IPS-11a (cell line): ENCODE results near the gene PRKCA.
"Not testable (repeated sequence)": the region's sequence is repeated elsewhere in the genome, so short reads cannot be mapped to it uniquely, and the experiment has no call there.

Experiments
- H3K4me3 ChIP-seq: one replicate; pipeline ENCODE4 v1.5.1; 2013; ENCODE audit warnings: low read depth, low read length, control low read depth

The PRKCA gene

DNA sequence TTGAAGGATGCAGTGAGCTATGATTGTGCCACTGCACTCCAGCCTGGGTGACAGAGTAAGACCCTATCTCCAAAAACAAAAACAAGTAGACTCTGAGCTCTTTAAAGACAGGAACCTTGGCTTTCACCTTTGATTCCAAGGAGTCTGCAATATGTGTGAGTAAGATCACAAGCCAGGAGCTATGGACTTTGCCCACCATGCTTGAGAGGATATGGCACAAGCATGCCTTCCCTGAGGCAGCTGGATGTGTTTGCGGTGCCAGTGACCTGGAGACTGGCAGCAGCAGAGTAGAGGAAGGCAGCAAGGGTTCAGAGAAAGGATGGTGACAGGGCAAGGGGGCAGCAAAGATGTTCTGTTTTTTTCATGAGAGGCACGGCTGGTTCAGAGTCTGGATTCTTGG is 14.5 kb upstream of the PRKCA start:
- H3K4me3 ChIP-seq, result no peak overlapping the region

DNA sequence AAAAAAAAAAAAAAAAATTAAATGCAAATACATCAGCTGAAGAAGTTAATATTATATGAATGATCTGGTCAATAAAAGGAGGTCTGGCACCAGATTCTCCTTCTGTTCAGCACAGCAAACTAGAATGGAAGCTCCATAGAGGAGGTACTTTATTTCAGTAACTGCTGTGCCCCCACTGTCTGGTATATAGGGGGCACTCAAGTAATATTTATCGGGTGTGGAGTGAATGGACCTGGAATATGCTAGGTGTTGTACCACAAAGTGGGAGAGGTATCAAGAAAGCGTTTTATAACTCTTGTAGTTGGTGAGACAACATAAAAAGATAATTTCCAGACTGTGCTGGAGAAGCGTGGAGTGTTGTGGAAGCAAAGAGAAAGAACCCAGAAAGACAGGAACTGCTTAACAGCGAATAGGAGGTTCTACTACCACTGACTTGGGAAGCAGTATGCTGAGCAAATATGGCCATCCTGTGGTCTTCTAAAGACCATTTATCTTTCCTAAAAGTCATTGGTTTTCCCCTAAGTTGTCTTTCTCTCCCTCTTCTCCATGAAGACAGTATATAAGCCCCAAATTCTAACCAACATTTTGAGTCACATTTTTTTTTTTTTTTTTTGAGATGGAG is 12.2 kb upstream of the PRKCA start:
- H3K4me3 ChIP-seq, result no peak overlapping the region

DNA sequence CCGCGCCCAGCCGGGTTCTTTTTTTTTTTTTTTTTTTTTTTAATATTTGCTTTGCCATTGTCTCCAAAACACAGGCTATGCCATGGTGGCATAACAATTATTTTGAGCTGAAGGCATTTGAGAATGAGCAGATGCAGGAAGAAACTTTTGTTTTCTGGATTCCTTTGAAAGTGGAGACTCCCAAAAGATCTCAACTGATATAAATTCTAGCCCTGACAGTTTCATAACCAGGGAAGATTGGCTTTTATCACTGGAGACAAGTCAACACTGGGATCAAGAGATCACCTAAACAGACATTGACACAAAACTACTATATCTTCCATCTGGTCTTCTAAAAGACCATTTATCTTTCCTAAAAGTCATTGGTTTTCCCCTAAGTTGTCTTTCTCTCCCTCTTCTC is 10.1 kb upstream of the PRKCA start:
- H3K4me3 ChIP-seq, result no peak overlapping the region

DNA sequence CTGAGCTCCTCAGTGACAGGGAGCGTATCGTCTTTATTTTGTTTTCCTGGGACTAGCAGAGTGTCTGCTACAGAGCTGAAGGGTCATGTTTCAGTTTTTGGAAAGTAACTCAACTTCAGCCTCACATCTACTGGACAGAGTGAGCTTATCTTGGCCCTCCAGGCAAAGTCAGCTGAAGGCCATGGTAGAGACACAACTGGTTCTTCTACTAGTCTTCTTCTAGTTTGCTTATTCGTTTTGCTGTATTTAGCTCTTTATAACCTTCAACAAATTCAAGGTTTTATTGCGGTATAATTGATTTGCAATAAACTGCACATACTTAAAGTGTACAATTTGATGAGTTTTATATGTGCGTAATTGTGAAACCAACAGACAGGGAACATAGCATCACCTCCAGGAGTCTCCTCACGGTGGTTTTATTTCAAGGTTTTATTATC is 6.1 kb upstream of the PRKCA start:
- no peak overlapping the region for H3K4me3 ChIP-seq

DNA sequence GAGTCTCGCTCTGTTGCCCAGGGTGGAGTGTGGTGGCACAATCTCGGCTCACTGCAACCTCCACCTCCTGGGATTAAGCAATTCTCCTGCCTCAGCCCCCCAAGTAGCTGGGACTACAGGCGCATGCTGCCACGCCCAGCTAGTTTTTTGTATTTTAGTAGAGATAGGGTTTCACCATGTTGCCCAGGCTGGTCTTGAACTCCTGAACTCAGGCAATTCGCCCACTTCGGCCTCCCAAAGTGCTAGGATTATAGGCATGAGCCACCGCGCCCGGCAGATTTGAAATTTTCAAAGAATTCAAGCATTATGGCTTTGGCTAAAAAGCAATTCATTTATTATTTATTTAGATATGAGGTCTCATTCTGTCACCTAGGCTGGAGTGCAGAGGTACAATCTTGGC is 5.0 kb upstream of the PRKCA start:
- H3K4me3 ChIP-seq, result not testable (repeated sequence)

DNA sequence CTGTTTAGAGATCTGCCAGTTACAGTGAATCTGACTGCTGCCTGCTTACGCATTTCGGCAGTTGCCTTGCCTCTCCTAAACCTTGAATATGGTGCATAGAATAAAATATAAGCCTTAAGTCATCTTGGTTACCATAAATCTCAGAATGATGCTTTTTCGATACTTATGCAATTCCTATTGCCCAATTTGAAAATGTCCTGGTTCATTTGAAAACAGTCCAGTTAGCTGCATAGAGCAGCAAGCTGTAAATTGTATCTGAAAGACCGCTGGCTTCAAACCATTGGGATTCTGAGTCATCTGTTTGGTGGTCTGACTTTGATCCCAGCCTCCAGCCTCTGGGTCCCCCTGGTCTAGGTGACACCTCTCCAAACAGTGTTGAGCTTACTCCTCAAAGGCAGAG is 2.7 kb upstream of the PRKCA start:
- H3K4me3 ChIP-seq, result no peak overlapping the region

DNA sequence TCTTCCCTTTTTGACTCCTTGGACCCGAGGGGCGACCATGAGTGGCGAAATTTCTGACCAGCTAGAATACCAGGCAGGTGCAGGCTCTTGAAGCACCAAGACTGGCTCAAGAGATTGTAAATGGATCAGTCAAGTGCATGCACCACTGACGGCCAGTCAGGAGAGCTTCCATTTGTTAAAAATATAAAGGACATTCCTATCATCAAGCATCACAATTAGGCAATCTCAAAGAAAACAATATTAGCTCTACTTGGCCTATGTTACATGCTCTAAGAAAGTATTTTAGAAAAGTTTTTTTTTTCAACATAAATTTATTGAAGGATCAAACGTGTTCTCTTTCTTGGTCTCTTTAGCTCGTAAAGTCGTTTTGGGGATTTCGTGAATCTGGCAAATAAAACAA is 1.5 kb upstream of the PRKCA start:
- H3K4me3 ChIP-seq, result no peak overlapping the region

DNA sequence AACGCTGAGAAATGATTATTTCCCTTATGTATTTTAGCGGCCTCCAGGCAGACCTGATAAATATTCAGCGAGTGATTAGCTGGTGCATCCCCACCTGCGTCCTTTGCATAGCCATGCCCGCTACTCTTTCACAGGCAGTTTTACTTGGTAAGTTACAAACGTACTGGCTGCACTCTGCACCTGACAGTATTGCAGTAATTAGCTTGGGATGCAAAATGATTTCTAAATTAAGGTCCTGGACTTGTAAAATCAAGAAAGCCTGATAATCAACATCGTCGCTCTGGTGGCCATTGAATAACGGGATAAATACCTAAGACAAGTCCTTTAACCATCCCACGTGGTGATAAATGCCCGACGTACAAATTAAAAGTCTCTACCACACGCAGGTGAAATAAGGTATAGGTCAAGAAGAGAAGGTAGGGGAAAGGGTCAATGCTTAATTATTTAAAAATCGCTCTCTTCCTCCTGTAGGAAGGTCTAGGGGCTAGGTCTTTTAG is 998 bp upstream of the PRKCA start:
- H3K4me3 ChIP-seq, result peak overlapping the region; percentile 50

DNA sequence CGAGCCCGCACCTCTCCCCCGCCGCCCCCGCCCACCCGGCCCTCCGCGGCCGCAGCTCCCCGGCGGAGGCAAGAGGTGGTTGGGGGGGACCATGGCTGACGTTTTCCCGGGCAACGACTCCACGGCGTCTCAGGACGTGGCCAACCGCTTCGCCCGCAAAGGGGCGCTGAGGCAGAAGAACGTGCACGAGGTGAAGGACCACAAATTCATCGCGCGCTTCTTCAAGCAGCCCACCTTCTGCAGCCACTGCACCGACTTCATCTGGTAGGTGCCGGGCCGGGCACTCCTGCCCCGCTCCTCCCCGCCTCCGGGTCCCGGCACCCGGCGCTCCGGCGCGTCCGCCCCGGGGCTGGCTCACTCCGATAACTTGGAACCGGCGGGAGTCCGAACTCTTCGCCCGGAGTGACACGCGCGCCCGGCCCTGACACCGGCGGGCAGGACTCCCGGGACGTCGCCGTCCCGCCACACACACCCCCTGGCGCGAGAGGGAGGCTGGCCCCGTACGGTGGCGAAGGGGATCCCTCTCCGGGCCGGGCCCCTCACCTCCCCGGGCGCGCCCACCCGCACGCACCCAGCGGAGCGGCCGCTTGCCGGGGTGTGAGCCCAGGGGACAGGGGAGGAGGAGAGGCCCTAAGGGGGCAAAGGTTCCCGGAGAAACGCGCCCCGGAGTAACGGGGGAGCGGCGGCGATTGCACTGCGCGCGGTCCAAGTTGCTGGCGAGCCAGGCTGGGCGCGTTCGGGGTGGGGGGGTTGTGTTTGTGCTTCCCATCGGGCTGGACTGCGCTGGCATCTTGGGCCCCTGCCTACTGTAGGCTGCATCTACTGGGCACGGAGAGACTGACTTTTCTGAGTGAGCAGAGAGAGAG is 581 bp downstream of the PRKCA start:
- H3K4me3 ChIP-seq, result peak overlapping the region; percentile 67

DNA sequence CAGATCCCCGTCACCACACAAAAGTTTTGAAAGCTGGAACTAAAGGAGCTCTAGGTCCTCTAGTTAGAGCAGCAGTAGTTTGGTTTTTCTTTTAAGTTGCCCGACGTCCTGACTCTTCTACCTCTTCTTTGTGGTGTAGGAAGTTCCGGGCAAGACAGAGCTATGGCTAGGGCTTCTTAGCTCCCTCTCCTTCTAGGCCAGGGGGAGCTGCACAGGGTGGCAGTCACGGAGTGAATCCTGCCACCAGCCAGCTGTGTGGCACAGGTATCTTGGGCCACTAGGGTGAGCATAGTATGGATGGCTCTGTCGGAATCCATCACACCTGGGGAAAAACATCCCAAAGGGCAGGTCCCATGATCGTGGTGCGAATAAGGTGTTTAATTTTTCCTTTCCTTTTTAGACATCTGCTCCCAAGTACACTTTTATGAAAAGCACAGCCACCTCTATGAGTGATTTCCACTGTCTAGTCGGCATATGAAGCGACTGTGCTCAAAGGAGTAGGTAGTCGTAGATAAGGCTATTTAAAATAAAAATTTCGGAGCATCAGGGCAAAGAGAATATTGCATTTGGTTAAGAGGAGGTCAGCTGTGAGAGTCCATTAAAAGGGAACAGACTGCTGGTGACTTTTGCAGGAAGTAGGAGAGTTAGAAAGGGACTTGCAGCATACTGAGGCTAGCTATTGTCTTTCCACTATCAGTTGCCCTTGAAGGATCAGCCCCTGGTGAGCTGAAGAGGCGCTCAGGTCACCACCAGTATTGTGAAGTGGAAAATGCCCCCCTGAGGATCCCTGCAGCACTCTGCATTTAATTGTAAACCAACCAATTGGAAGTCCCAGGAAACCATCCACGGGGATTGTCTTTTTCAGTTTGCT is 2.1 kb downstream of the PRKCA start:
- no peak overlapping the region for H3K4me3 ChIP-seq

DNA sequence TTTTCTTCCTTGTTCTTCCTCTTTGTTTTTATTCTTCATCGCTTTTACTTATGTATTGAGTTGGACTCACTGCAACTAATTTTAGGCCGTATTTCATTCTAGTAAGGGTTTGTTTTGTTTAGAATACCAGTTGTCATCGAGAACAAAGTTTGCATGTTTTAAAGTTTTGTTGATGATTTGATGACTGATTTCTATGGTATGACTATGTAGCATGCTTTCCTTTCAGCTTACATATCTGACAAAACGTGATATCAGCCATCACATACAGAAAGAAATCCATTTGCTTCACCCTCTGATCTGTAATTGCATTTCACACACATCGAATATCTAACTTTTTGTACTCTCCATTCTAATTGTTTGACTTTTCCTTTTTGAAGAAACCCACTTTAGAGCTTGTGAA is 4.0 kb downstream of the PRKCA start:
- H3K4me3 ChIP-seq, result no peak overlapping the region

DNA sequence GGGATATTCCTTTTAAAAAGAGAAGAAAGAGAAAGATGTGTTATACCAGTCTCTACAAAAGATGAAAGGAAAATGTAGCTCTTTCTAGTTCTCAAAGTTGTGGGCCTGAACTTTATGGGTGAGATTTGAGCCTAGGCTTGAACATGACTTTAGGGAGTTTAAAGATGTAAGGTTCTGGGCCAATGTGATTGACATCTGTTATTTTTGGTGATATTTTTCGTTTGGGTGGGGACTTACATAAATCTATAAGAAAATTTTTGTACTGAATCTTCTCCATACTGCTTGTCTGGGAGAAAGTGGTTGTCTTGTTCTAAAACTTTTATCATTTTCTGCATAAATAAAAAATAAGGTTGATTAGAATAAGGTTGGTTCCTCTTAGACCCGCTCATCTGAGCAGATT is 4.8 kb downstream of the PRKCA start:
- H3K4me3 ChIP-seq, result no peak overlapping the region

DNA sequence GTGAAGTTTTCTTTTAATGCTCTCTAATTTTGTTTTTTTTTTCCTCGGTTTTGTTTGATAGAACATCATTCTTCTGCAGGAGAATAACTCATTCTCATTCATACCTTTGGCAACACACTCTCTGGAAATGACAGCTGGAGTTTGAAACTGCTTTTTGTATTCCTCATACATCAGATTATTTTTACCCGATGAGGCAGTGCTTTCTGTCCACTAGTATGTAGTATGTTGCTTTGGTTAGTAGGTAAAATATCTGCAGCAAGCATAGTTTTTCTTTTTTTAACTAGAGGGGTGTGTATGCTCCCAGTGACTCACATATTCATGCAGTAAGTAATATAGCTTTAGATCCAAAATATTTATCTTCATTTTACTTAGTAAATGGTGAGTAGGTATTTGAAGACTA is 6.4 kb downstream of the PRKCA start:
- H3K4me3 ChIP-seq, result no peak overlapping the region

DNA sequence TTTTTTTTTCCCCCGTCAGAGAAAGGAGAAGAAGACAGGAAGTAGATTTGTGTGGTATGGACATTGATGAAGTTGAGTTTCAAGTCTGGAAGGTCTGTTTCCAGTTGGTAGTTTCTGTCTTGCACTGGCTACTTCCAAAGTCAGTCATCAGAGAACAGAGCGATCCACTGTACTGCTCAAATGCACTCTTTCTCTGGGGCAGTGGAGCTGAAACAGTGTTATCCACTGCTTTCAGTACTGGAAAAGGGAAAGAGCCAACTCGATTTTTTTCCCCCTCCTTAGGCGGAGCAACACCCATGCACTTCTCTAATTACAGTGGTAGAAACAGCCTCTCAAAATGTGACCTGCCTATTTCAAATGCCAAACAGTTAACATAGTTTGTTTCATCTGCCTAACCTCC is 7.4 kb downstream of the PRKCA start:
- H3K4me3 ChIP-seq, result no peak overlapping the region

DNA sequence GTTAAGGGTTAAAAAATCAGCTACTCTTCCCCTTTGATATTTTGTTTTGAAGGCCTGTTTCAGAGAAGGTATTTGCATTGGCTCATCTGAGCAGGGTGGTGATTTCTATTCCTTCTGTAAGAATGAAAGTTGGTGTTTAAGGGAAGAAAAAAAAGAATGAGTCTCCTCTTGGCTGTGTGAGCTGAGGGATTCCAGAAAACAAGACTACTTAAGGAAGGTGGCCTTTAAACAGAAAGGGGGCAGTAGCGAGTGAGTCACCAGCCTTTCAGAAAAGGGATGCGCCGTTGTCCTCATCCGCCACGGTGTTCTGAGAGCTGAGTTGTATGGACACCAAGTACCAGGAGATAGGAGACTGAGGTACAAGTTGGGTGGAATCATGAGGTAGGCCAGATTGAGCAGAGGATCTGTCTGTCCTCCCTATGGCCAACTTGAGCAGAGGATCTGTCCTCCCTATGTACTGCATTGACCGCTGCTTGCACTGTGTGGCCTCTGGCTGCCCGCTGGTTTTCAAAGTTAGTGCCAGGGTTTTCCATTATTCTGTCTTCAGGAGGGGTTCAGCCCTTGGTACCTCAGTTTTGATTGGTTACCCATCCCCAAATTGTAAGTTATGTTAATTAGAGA is 8.2 kb downstream of the PRKCA start:
- H3K4me3 ChIP-seq, result no peak overlapping the region

DNA sequence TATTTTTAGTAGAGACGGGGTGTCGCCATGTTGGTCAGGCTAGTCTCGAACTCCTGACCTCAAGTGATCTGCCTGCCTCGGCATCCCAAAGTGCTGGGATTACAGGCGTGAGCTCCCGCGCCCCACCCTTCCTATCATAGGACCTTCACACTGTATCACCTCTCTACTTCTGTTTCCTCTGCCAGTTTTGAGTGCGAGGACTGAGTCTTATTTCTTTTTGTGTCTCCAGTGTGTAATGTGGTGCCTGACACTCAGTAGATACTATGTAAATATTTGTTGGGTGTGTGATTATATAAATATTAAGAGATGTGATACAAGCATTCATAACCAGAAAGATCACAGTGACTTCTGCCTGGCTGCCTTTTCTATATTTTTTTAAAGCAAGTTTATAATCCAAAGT is 10.5 kb downstream of the PRKCA start:
- H3K4me3 ChIP-seq, result no peak overlapping the region

DNA sequence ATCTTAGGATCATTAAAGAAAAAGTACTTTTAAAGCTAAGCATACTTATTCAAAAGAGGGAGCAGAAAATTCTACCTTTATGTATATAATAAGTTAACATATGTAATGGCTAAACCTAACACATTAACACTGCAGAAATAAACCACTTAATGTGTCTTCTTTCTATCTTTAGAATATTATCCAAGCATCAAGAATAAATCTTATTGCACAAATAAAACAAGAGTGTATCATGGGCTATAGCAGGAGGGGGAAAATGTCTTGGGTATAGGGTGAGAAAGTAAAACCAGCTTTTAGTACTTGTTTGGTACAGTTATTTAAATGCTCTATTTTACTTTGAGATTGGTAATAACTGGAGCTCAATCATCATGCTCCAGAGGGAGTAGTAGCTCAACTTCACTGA is 10.9 kb downstream of the PRKCA start:
- H3K4me3 ChIP-seq, result no peak overlapping the region

DNA sequence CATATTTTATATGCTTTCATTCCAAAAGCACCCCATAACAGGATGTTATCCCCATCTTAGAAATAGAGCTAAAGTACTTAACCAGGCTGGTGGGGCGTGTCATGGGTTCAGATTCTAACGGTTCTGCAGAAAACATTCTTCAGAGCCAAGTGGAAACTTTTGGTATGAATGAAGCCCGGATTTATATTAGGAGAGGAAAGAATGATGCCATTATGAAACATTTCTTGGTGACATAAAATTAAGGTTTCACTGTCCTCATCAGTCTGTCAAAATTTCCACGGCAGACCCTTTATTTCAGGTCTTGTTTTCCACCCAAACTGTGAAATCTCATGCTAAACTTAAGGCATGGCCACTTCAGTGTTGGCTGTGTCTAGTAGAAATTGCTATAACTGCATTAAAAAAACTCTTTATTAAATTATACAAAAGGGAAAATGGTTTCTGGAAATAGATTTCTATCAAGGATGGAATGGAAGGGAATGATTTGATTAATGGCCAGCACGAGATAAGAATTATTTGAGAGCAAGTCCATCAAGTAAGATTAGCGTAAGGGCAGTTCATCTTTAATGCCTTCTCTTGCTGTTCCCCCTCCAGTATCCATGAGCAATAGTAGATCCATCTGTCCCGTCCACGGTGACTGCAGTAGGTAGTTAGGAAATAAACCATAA is 11.7 kb downstream of the PRKCA start:
- no peak overlapping the region for H3K4me3 ChIP-seq

DNA sequence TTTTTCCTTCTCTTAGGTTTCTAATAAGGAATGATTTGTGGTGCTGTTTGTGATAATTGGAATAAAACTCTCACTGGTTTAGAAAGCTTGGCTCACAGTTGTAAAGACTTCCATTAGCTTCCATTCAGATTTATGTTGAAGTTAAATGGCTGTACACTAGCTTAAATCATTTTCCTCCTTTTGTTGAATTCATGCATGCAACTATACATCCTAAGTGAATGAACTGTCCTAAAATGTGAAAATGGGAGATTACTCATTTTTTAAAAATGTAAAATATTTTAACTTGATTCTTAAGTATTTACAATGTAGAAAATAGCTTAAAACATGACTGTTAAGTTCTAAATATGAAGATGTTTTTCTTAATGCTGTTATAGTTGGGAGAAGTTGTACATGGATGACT is 15.2 kb downstream of the PRKCA start:
- no peak overlapping the region for H3K4me3 ChIP-seq

DNA sequence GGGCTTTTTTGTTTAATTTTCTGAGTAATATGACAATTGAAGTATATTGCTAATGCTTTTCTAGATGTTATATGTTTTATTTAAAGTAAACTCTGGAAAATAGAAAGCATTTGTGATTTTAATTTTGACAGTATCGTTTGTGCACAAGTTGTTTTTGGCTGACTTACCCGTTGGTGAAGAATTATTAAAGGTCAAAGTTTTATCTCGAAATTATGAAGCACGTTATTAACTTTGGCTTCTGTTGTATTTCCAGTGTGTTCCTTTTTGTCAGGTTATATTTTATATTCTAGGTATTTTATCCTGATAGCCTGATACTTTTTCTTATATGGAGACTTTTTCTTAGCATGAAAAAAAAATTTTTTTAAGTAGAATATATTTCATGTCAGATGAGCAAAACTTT is 16.8 kb downstream of the PRKCA start:
- no peak overlapping the region for H3K4me3 ChIP-seq

DNA sequence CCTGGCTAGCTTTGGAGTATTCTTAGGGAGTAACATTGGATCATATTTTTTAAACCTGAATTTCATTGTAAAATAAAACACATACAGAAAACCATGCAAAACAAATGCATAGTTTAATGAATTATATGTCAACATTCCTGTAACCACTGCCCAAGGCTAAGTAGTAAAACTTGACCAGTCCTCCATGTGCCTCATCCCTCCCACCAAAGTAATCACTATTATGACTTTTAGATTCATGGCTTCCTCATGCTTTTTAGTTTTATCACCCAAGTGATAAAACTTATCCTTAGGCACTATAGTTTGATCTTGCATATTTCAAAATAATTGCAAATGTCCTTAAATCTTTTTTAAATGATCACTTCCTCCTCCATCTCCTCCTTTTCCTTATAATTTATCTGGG is 20.4 kb downstream of the PRKCA start:
- no peak overlapping the region for H3K4me3 ChIP-seq
